Kidney tubule cell (primary cell): ENCODE data around the gene NANP.
"Not testable (repeated sequence)": the region's sequence is repeated elsewhere in the genome, so short reads cannot be mapped to it uniquely, and the experiment has no call there.

Experiments used
- DNase-seq: peaks from one replicate; pipeline ENCODE4 v3.0.0-alpha.2; 2018; ENCODE audit warnings: low spot score

The NANP gene

GRCh38 chr20:25606094-25606695 lies 17.6 kb downstream of the NANP start:
- DNase-seq = no peak

DNA sequence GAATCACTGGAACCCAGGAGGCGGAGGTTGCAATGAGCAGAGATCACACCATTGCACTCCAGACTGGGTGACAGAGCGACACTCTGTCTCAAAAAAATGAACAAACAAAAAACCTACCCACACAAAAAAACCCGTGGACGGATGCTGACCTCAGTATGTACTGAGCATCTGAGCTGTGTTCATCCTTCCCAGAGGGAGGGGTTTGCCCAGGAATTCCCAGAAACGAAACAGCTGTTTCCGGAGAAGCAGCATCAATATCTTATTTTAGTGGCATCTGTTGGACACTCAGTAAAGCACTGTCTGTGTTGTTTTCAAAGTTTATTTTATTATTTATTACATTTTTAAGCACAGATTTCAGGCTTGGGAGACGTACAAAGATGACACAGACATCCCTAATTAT lies 18.7 kb downstream of the NANP start:
- DNase-seq = no peak

DNA sequence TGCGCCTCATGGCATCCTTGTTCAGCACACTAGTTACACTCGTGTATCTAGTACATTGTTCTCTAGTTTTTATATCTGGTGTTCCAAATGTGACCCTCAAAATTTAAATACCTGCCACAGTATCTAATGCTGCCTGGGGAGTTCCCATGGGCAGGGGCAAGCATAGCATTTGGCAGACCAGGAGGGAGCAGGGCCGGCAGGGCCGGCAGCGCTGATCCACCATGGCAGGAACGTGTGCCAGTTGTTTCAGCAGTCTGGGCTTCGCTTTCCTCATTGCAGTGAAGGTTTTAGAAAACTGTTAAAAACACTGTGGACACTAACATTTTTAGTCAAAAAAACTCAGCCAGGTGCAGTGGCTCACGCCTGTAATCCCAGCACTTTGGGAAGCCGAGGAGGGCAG lies 19.2 kb downstream of the NANP start:
- DNase-seq = no peak

DNA sequence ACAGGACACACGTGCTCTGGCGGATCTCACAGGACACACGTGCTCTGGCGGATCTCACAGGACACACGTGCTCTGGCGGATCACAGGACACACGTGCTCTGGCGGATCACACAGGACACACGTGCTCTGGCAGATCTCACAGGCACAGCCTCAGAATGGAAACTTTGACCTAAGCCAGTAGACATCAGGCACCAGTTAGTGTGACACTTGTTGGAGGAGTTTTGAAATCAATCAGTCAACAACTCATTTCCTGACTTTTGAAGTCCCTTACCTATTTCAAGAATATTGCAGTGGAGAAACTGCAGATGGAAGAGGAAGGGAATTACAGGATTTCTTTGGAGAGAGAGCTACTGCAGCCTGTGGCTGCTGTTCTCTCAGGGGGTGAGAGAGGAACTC lies 20.9 kb downstream of the NANP start:
- not testable (repeated sequence) for DNase-seq

GRCh38 chr20:25602191-25602913 lies 21.5 kb downstream of the NANP start:
- DNase-seq = not testable (repeated sequence)

DNA sequence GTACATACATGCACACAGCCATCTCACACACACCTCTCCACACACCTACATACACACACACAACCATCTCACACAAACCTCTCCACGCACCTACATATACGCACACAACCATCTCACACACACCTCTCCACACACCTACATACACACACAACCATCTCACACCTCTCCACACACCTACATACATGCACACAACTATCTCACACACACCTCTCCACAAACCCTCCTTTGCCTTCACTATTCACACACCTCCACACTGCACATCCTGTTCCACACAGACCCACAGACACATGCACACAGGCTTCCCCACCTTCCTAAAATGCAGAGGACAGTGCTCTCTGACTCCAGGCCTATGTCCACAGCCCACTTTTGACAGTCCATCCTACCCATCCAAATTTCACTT lies 22.2 kb downstream of the NANP start:
- no peak for DNase-seq

- DNase-seq = peak; percentile 72
Observed at GRCh38 chr20:25600632-25601031, 23.2 kb downstream of the NANP start.

- DNase-seq = no peak
Observed at GRCh38 chr20:25592135-25592852, 31.5 kb downstream of the NANP start.

DNA sequence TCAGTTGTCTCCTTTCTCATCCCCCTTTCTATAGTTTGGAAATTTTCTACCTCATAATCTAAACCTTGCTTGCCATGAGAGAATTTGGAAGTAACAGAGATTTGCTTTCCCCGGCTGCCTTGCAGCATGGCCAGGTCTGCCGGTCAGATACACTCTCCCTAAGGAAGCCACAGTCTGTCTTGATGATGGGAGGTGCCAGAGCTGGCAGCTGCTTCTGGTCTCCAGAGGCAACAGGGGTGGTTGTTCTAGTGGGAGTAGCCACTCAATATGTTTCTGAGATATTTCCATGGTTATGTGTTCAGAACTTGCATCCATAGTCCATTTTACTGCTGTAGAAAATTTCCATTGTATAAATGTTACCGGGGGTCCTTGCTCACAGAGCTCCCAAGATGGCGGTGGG lies 33.0 kb downstream of the NANP start:
- not testable (repeated sequence) for DNase-seq

DNA sequence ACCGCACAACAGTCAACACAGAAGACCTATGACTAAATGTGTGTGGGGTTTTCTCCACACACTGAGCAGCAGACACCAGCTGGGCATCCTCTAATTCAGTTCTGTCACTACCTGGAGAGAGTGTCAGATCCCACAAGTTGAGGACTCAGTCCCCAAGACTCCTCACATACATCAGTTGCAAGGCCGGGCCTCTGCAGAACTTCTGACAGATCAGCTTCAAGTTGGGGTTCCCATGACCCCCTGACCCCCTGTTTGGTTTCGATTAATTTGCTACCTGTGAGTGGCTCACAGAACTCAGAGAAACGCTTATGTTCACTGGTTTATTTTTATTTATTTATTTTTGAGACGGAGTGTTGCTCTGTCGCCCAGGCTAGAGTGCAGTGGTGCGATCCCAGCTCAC lies 35.3 kb downstream of the NANP start:
- DNase-seq = no peak

DNA sequence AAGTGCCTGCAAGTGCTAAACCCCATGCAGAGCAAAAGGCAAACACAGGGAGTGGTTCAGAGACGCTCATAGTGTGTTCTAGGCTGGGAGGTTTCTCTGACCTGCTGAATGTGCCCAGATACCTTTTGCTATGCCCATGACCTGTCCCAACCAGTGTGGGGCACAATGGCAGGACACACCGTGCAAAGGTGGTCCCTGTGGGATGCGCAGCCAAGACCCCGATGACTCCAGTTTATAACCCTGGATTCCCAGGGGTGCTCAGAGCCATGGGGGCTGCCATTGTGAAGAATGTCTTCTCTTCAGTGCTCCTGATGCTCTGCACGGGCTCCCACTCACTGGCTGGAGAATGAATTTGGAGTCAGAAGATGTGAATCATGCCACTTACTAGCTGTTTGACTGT lies 36.3 kb downstream of the NANP start:
- DNase-seq = no peak

DNA sequence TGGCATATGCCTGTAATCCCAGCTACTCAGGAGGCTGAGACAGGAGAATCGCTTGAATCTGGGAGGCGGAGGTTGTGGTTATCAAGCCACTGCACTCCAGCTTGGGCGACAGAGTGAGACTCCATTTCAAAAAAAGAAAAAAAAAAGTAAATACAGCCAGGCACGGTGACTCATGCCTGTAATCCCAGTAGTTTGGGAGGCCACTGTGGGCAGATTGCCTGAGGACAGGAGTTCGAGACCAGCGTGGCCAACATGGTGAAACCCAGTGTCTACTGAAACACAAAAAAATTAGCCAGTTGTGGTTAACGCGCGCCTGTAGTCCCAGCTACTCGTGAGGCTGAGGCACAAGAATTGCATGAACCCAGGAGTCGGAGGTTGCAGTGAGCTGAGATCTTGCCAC lies 36.9 kb downstream of the NANP start:
- DNase-seq = peak; percentile 18

- peak; percentile 73 for DNase-seq
Observed at GRCh38 chr20:25584905-25585704, 38.7 kb downstream of the NANP start, which contains the start of gene NINL. TSS of gene NINL (minus strand) at chr20:25585531. CDS start at chr20:25526587, 58,944 bp downstream.

DNA sequence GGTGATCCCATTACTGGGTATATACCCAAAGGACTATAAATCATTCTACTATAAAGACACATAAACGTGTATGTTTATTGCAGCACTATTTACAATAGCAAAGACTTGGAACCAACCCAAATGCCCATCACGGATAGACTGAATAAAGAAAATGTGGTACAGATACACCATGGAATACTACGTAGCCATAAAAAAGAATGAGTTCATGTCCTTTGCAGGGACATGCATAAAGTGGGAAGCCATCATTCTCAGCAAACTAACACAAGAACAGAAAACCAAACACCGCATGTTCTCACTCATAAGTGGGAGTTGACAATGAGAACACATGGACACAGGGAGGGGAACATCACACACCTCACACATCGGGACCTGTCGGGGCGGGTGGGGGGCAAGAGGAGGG lies 40.2 kb downstream of the NANP start:
- DNase-seq = not testable (repeated sequence)

- DNase-seq = peak; percentile 42
Observed at GRCh38 chr20:25580711-25581110, 43.1 kb downstream of the NANP start.

DNA sequence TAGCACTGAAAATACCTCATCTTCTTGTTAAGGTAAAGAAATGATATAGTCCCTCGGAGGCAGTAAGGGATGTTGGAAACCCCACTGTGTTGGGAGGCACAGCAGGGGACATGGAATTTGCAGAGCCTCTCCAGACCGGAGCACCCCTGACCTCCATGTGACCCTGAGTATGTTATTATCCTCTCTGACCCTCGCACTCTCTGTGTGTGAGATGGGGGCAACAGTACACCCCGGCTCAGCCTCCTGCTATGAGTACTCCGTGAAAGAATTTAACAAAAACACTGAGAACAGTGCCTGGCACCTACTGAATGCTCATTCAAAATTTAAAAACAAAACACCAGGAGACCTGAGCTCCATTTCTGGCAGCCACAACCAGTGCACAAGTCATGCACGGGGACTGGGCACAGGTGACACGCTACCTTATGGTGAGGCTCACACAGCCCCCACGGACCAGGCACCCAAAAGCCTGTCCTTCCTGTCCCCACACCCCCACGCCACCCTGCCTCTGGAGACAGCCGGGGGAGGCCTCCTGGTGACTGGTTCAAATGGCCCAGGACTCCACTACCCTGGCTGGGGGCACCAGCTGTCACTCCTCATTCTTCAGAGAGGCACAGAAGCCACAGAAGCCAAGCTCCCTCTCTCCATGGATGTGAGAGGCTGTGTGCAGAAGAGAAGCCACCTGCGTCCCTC lies 44.6 kb downstream of the NANP start:
- DNase-seq = no peak

GRCh38 chr20:25576783-25577530 lies 46.9 kb downstream of the NANP start:
- no peak for DNase-seq

- peak; percentile 43 for DNase-seq
Observed at GRCh38 chr20:25574411-25574810, 49.4 kb downstream of the NANP start.

- no peak for DNase-seq
Observed at GRCh38 chr20:25573288-25574251, 50.2 kb downstream of the NANP start.

GRCh38 chr20:25571817-25572216 lies 52.0 kb downstream of the NANP start:
- DNase-seq = no peak
